HepG2 (cell line): ENCODE measurements around the gene RNF4. TPM values are rescaled to one million over a fixed set of nuclear protein-coding genes. Genes with fewer than 3 reads are reported as not detected.

ENCODE experiments used
- CCDC6 ChIP-seq: sonication (generic); formaldehyde crosslinking; IDR thresholded peaks from 2 replicates; pipeline ENCODE4 v1.8.1; 2022; ENCODE audit warnings: mild to moderate bottlenecking, missing genetic modification reagents, moderate library complexity
- DR1 ChIP-seq: sonication (generic); formaldehyde crosslinking; IDR thresholded peaks from 2 replicates; pipeline ENCODE4 v1.8.0; 2021; ENCODE audit warnings: mild to moderate bottlenecking, missing genetic modification reagents, inconsistent platforms
- HOXD1 ChIP-seq: sonication (generic); formaldehyde crosslinking; IDR thresholded peaks from 2 replicates; pipeline ENCODE4 v1.5.0; 2020; ENCODE audit warnings: missing genetic modification reagents
- MED8 ChIP-seq: sonication (generic); formaldehyde crosslinking; IDR thresholded peaks from 2 replicates; pipeline ENCODE4 v1.8.1; 2023; ENCODE audit warnings: mild to moderate bottlenecking, missing genetic modification reagents; ENCODE audit not compliant: insufficient replicate concordance
- MZF1 ChIP-seq: sonication (generic); formaldehyde crosslinking; IDR thresholded peaks from 2 replicates; pipeline ENCODE4 v1.8.1; 2023; ENCODE audit warnings: mild to moderate bottlenecking, missing genetic modification reagents, borderline replicate concordance
- PITX1 ChIP-seq: sonication (generic); formaldehyde crosslinking; IDR thresholded peaks from 2 replicates; pipeline ENCODE4 v1.5.1; 2020; ENCODE audit warnings: mild to moderate bottlenecking, missing genetic modification reagents
- RARG ChIP-seq: sonication (generic); formaldehyde crosslinking; IDR thresholded peaks from 2 replicates; pipeline ENCODE4 v1.4.0; 2020; ENCODE audit warnings: low read depth, mild to moderate bottlenecking, missing genetic modification reagents
- ZNF230 ChIP-seq: sonication (generic); formaldehyde crosslinking; IDR thresholded peaks from 2 replicates; pipeline ENCODE4 v1.4.0; 2020; ENCODE audit warnings: mild to moderate bottlenecking, missing genetic modification reagents
- ZNF570 ChIP-seq: sonication (generic); formaldehyde crosslinking; IDR thresholded peaks from 2 replicates; pipeline ENCODE4 v1.4.0; 2020; ENCODE audit warnings: mild to moderate bottlenecking, missing genetic modification reagents, borderline replicate concordance
- ZNF660 ChIP-seq: sonication (generic); formaldehyde crosslinking; IDR thresholded peaks from 2 replicates; pipeline ENCODE4 v1.5.1; 2020; ENCODE audit warnings: mild to moderate bottlenecking, low read depth, missing genetic modification reagents, borderline replicate concordance
- ZNF678 ChIP-seq: sonication (generic); formaldehyde crosslinking; IDR thresholded peaks from 2 replicates; pipeline ENCODE4 v1.4.0; 2020; ENCODE audit warnings: mild to moderate bottlenecking, missing genetic modification reagents
- ZNF883 ChIP-seq: sonication (generic); formaldehyde crosslinking; IDR thresholded peaks from 2 replicates; pipeline ENCODE4 v1.5.1; 2020; ENCODE audit warnings: mild to moderate bottlenecking, missing genetic modification reagents; ENCODE audit errors: not compliant biosample characterization
- ZSCAN20 ChIP-seq: sonication (generic); formaldehyde crosslinking; IDR thresholded peaks from 2 replicates; pipeline ENCODE4 v1.4.0; 2020; ENCODE audit warnings: missing genetic modification reagents, mild to moderate bottlenecking, borderline replicate concordance
- polyA plus RNA-seq, 8 experiments: library from polyadenylated mRNA; depleted of rRNA in 3 of 8; stranded (reverse) in 7 of 8; unstranded in 1 of 8; fragments of >200 nt; fragmentation: Illumina TruSeq in 4 of 8; extraction: Trizol in 4 of 8; gene quantifications; 2 replicates each; pipeline versions ENCODE4 v1.2.1 to v1.2.3, GENCODE V29; 2011 to 2016; ENCODE audit warnings: low read depth in 4 of 8, missing spikeins in 1 of 8, mixed read lengths in 1 of 8; ENCODE audit not compliant: insufficient read depth in 1 of 8
- total RNA-seq, 5 experiments: library from RNA; depleted of rRNA; stranded (reverse); fragments of >200 nt; fragmentation: Illumina TruSeq; extraction: Trizol; gene quantifications; 2 replicates each; pipeline ENCODE4 v1.2.3, GENCODE V29; 2016; ENCODE audit warnings: low read depth in 1 of 5
- TF ChIP-seq, protein P1 (sequence below): IDR thresholded peaks from 2 replicates; pipeline ENCODE4 v1.6.1; 2018; ENCODE audit warnings: missing genetic modification reagents, mild to moderate bottlenecking, missing compliant biosample characterization
- TF ChIP-seq, protein P2 (sequence below): sonication (generic); formaldehyde crosslinking; IDR thresholded peaks from 2 replicates; pipeline ENCODE4 v1.4.0; 2020; ENCODE audit warnings: missing genetic modification reagents
- TF ChIP-seq, protein P3 (sequence below): sonication (generic); formaldehyde crosslinking; conservative IDR thresholded peaks from 2 replicates; pipeline ENCODE4 v1.4.0; 2020; ENCODE audit warnings: missing genetic modification reagents
- TF ChIP-seq, protein P4 (sequence below): sonication (generic); formaldehyde crosslinking; IDR thresholded peaks from 2 replicates; pipeline ENCODE4 v1.4.0; 2020; ENCODE audit warnings: mild to moderate bottlenecking, missing genetic modification reagents
- TF ChIP-seq, protein P5 (sequence below): sonication (generic); formaldehyde crosslinking; IDR thresholded peaks from 2 replicates; pipeline ENCODE4 v1.4.0; 2020; ENCODE audit warnings: missing genetic modification reagents

Gene RNF4
- total and polyA plus RNA-seq, 2 of the 13 experiments (the other 11 are each of a cell fraction or from before 2014, with no cell fraction given): 38.1 to 45.1 TPM

DNA sequence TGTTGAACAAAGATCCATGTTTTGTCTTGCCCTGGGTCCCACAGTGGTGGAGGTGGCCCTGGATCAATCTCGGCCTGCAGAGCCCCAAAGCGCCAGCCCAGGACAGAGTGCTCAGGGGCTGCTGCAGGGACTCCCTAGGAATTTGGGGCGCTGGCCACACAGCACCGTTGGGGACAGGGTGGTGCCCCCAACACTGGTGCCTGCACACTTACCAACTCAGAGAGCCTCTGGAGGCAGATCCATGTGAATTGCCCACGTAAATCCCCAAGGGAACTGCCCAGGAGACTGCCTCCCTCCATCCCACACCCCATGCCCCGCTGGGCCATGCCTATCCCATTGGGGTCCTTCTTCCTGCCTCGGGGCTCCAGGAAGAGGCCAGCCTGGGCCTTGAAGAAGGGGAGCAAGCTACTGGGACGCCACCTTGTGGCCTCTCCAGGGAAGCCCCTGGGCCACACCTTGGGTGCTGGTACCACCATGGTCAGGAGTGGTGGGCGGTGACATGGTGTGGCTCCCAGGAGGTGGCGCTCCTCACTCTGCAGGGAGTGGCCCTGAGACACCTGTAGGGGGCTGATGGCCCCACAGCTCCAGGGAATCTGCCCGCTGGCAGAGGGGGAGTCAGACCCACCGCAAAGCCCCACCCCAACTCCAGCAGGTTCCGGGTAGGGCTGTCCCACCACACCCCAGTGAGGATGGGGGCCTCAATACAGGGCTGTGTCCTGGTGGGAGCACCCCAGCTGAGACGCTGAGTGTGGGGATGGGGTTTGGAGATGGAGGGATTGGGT lies 27.3 kb upstream of the RNF4 start (continued):
- TF ChIP-seq MED8: no peak
- TF ChIP-seq ZNF660 (CRISPR knock-in tag): no peak
- no peak for TF ChIP-seq DR1
- TF ChIP-seq, protein P1, sequence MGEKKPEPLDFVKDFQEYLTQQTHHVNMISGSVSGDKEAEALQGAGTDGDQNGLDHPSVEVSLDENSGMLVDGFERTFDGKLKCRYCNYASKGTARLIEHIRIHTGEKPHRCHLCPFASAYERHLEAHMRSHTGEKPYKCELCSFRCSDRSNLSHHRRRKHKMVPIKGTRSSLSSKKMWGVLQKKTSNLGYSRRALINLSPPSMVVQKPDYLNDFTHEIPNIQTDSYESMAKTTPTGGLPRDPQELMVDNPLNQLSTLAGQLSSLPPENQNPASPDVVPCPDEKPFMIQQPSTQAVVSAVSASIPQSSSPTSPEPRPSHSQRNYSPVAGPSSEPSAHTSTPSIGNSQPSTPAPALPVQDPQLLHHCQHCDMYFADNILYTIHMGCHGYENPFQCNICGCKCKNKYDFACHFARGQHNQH: peak; percentile 81; the same call in 1 of the 2 replicates
- TF ChIP-seq, protein P2, sequence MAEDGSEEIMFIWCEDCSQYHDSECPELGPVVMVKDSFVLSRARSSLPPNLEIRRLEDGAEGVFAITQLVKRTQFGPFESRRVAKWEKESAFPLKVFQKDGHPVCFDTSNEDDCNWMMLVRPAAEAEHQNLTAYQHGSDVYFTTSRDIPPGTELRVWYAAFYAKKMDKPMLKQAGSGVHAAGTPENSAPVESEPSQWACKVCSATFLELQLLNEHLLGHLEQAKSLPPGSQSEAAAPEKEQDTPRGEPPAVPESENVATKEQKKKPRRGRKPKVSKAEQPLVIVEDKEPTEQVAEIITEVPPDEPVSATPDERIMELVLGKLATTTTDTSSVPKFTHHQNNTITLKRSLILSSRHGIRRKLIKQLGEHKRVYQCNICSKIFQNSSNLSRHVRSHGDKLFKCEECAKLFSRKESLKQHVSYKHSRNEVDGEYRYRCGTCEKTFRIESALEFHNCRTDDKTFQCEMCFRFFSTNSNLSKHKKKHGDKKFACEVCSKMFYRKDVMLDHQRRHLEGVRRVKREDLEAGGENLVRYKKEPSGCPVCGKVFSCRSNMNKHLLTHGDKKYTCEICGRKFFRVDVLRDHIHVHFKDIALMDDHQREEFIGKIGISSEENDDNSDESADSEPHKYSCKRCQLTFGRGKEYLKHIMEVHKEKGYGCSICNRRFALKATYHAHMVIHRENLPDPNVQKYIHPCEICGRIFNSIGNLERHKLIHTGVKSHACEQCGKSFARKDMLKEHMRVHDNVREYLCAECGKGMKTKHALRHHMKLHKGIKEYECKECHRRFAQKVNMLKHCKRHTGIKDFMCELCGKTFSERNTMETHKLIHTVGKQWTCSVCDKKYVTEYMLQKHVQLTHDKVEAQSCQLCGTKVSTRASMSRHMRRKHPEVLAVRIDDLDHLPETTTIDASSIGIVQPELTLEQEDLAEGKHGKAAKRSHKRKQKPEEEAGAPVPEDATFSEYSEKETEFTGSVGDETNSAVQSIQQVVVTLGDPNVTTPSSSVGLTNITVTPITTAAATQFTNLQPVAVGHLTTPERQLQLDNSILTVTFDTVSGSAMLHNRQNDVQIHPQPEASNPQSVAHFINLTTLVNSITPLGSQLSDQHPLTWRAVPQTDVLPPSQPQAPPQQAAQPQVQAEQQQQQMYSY (CRISPR knock-in tag): no peak
- TF ChIP-seq, protein P3, sequence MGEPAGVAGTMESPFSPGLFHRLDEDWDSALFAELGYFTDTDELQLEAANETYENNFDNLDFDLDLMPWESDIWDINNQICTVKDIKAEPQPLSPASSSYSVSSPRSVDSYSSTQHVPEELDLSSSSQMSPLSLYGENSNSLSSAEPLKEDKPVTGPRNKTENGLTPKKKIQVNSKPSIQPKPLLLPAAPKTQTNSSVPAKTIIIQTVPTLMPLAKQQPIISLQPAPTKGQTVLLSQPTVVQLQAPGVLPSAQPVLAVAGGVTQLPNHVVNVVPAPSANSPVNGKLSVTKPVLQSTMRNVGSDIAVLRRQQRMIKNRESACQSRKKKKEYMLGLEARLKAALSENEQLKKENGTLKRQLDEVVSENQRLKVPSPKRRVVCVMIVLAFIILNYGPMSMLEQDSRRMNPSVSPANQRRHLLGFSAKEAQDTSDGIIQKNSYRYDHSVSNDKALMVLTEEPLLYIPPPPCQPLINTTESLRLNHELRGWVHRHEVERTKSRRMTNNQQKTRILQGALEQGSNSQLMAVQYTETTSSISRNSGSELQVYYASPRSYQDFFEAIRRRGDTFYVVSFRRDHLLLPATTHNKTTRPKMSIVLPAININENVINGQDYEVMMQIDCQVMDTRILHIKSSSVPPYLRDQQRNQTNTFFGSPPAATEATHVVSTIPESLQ (CRISPR knock-in tag): no peak
- TF ChIP-seq ZNF678 (CRISPR knock-in tag): no peak
- TF ChIP-seq RARG (CRISPR knock-in tag): no peak
- TF ChIP-seq, protein P4, sequence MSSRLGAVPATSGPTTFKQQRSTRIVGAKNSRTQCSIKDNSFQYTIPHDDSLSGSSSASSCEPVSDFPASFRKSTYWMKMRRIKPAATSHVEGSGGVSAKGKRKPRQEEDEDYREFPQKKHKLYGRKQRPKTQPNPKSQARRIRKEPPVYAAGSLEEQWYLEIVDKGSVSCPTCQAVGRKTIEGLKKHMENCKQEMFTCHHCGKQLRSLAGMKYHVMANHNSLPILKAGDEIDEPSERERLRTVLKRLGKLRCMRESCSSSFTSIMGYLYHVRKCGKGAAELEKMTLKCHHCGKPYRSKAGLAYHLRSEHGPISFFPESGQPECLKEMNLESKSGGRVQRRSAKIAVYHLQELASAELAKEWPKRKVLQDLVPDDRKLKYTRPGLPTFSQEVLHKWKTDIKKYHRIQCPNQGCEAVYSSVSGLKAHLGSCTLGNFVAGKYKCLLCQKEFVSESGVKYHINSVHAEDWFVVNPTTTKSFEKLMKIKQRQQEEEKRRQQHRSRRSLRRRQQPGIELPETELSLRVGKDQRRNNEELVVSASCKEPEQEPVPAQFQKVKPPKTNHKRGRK (CRISPR knock-in tag): no peak
- no peak for TF ChIP-seq ZNF570 (CRISPR knock-in tag)
- peak; percentile 76 for TF ChIP-seq ZNF883 (CRISPR knock-in tag)
- peak; percentile 56; the same call in 1 of the 2 replicates for TF ChIP-seq PITX1 (CRISPR knock-in tag)
- TF ChIP-seq MZF1 (CRISPR knock-in tag): no peak
- 0 out of 2 replicates have a peak, but pooled peaks have one; percentile 42 for TF ChIP-seq CCDC6
- TF ChIP-seq HOXD1 (CRISPR knock-in tag): no peak
- TF ChIP-seq, protein P5, sequence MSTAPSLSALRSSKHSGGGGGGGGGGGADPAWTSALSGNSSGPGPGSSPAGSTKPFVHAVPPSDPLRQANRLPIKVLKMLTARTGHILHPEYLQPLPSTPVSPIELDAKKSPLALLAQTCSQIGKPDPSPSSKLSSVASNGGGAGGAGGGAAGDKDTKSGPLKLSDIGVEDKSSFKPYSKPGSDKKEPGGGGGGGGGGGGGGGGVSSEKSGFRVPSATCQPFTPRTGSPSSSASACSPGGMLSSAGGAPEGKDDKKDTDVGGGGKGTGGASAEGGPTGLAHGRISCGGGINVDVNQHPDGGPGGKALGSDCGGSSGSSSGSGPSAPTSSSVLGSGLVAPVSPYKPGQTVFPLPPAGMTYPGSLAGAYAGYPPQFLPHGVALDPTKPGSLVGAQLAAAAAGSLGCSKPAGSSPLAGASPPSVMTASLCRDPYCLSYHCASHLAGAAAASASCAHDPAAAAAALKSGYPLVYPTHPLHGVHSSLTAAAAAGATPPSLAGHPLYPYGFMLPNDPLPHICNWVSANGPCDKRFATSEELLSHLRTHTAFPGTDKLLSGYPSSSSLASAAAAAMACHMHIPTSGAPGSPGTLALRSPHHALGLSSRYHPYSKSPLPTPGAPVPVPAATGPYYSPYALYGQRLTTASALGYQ (CRISPR knock-in tag): no peak
- TF ChIP-seq ZSCAN20 (CRISPR knock-in tag): no peak
- no peak for TF ChIP-seq ZNF230 (CRISPR knock-in tag)
